DOHH2 (cell line): ENCODE measurements around the gene DNAH6.

Experiments
- H3F3A ChIP-seq: fragments of 200-600 bp; sonication (generic), shearing (Covaris generic); 2 replicates; pipeline ENCODE4 v1.6.0; 2016; ENCODE audit warnings: antibody characterized with exemption, mild to moderate bottlenecking; ENCODE audit not compliant: control insufficient read depth, insufficient read depth
- H3K27ac ChIP-seq: fragments of 200-600 bp; sonication (generic); 2 replicates; pipeline ENCODE4 v1.5.1; 2014; ENCODE audit warnings: low read depth, mild to moderate bottlenecking, low read length, moderate library complexity
- H3K27me3 ChIP-seq: fragments of 200-600 bp; sonication (generic); 2 replicates; pipeline ENCODE4 v1.6.1; 2014; ENCODE audit warnings: mild to moderate bottlenecking, low read length, mixed read lengths; ENCODE audit not compliant: control insufficient read depth
- H3K36me3 ChIP-seq: fragments of 200-600 bp; sonication (generic); 2 replicates; pipeline ENCODE4 v1.6.1; 2014; ENCODE audit warnings: mild to moderate bottlenecking, low read length, moderate library complexity, mixed read lengths; ENCODE audit not compliant: control insufficient read depth
- H3K4me1 ChIP-seq: fragments of 200-600 bp; sonication (generic); 2 replicates; pipeline ENCODE4 v1.6.1; 2014; ENCODE audit warnings: mild to moderate bottlenecking, low read length, mixed read lengths; ENCODE audit not compliant: control insufficient read depth
- H3K4me2 ChIP-seq: fragments of 200-600 bp; sonication (generic); 2 replicates; pipeline ENCODE4 v1.6.0; 2014; ENCODE audit warnings: mild to moderate bottlenecking, low read length, moderate library complexity
- H3K4me3 ChIP-seq: fragments of 200-600 bp; sonication (generic); 2 replicates; pipeline ENCODE4 v1.5.1; 2014; ENCODE audit warnings: mild to moderate bottlenecking, low read length, mixed read lengths
- H3K79me2 ChIP-seq: fragments of 200-600 bp; sonication (generic); 2 replicates; pipeline ENCODE4 v1.6.1; 2014; ENCODE audit warnings: mild to moderate bottlenecking, low read length, mixed read lengths; ENCODE audit not compliant: control insufficient read depth
- H3K9me2 ChIP-seq: fragments of 200-600 bp; sonication (generic); replicated peaks from 2 replicates; pipeline ENCODE4 v1.6.1; 2014; ENCODE audit warnings: mild to moderate bottlenecking, low read length, mixed read lengths; ENCODE audit not compliant: control insufficient read depth
- H3K9me3 ChIP-seq: fragments of 200-600 bp; sonication (generic); 2 replicates; pipeline ENCODE4 v1.6.1; 2014; ENCODE audit warnings: antibody characterized with exemption, low read length, mixed read lengths; ENCODE audit not compliant: control insufficient read depth, insufficient read depth
- H4K20me1 ChIP-seq: fragments of 200-600 bp; sonication (generic); 2 replicates; pipeline ENCODE4 v1.6.0; 2014; ENCODE audit warnings: low read depth, mild to moderate bottlenecking, antibody characterized with exemption, low read length, moderate library complexity; ENCODE audit not compliant: control insufficient read depth, insufficient read depth
- EZH2phosphoT487 ChIP-seq: fragments of 200-600 bp; sonication (generic); IDR thresholded peaks from 2 replicates; pipeline ENCODE4 v1.6.1; 2017; ENCODE audit warnings: borderline replicate concordance, mild to moderate bottlenecking, antibody characterized with exemption, low read length, moderate library complexity, mixed read lengths
- TF ChIP-seq, protein P1 (sequence below): fragments of 200-600 bp; sonication (generic); IDR thresholded peaks from one replicate; pipeline ENCODE4 v1.5.1; 2014; ENCODE audit warnings: antibody characterized with exemption, mild to moderate bottlenecking, low read depth, low read length; ENCODE audit not compliant: poor library complexity, severe bottlenecking

Gene DNAH6

DNA sequence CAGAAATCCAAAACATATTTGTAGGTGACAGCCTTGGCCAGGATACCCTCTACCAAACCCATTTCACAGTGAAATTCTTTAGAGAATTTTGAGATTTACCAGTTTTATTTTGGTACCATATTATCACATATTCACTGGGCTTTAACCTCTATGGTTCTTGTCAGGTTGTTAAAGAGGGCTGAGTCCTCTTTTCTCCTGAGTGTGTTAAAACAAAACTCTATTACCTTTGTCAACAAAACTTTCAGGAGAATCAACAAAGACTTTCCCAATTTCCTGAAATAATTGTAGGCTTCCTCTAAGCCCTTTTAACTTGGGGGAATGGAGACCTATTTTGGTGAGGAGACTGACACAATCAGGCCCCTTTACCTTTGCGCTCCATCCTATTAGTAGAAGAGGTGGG, 209.4 kb downstream of the DNAH6 start:
- Histone ChIP-seq H4K20me1 (no peaks in the 10 kb centered on the region), H3K27ac (no peak overlapping the region), H3K9me2 (no peaks in the 10 kb centered on the region), H3K79me2 (no peaks in the 10 kb centered on the region), H3K27me3 (no peaks in the 10 kb centered on the region), H3K4me2 (no peak overlapping the region), H3F3A (no peaks in the 10 kb centered on the region), H3K4me1 (no peaks in the 10 kb centered on the region), H3K9me3 (no peaks in the 10 kb centered on the region), H3K36me3 (no peaks in the 10 kb centered on the region), H3K4me3 (no peak overlapping the region)
- TF ChIP-seq, protein P1, sequence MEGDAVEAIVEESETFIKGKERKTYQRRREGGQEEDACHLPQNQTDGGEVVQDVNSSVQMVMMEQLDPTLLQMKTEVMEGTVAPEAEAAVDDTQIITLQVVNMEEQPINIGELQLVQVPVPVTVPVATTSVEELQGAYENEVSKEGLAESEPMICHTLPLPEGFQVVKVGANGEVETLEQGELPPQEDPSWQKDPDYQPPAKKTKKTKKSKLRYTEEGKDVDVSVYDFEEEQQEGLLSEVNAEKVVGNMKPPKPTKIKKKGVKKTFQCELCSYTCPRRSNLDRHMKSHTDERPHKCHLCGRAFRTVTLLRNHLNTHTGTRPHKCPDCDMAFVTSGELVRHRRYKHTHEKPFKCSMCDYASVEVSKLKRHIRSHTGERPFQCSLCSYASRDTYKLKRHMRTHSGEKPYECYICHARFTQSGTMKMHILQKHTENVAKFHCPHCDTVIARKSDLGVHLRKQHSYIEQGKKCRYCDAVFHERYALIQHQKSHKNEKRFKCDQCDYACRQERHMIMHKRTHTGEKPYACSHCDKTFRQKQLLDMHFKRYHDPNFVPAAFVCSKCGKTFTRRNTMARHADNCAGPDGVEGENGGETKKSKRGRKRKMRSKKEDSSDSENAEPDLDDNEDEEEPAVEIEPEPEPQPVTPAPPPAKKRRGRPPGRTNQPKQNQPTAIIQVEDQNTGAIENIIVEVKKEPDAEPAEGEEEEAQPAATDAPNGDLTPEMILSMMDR, result no peak
- TF ChIP-seq EZH2phosphoT487, result no peak

DNA sequence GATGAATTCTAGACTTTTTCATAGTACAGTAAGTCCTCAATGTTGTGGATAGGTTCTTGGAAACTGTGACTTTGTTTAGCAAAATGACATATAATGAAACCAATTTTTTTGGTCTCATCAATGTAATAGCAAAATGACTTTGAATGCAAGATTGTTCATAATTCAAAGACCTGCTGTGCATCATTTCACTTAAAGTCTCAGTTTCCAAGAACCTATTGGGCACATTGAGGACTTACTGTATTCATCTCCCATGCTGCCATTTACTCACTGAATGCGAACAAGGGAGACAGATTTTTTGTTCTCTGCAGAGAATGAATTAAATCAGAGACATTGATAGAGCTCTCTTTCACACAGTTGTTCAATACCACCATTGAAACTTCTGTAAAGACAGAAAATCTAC, 211.0 kb downstream of the DNAH6 start:
- H3F3A ChIP-seq, result no peaks in the 10 kb centered on the region
- TF ChIP-seq, protein P1, result no peak
- TF ChIP-seq EZH2phosphoT487, result no peak
- no peaks in the 10 kb centered on the region for H3K4me1 ChIP-seq
- H3K27me3 ChIP-seq, result no peaks in the 10 kb centered on the region
- H3K4me3 ChIP-seq, result no peak overlapping the region
- no peak overlapping the region for H3K4me2 ChIP-seq
- no peaks in the 10 kb centered on the region for H3K9me3 ChIP-seq
- H3K36me3 ChIP-seq, result no peaks in the 10 kb centered on the region
- H4K20me1 ChIP-seq, result no peaks in the 10 kb centered on the region
- H3K27ac ChIP-seq, result no peak overlapping the region
- no peaks in the 10 kb centered on the region for H3K79me2 ChIP-seq
- no peaks in the 10 kb centered on the region for H3K9me2 ChIP-seq

DNA sequence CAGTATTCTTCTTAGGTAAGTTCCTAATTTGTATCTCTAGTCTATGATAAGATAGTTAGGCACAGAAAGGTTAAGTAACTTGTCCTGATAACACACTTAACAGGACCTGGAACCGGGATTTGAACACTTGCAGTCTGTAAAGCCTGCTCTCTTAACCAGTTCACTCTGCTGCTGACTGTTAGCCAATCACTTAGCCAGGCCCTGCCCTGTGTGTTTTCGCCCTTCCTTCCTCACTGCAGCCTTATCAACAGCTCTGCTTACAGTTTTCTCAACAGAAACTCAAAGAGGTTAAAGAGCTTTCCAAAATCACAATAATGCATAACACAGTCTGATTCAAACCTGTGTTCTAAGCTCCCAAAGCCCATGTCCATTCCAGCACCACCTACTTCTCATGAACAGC, 212.9 kb downstream of the DNAH6 start:
- Histone ChIP-seq H3K4me3 (no peak overlapping the region), H3K4me2 (no peak overlapping the region), H3F3A (no peaks in the 10 kb centered on the region), H3K27me3 (no peaks in the 10 kb centered on the region), H3K9me2 (no peaks in the 10 kb centered on the region), H3K27ac (no peak overlapping the region), H3K9me3 (no peaks in the 10 kb centered on the region), H3K36me3 (no peaks in the 10 kb centered on the region), H4K20me1 (no peaks in the 10 kb centered on the region), H3K4me1 (no peaks in the 10 kb centered on the region), H3K79me2 (no peaks in the 10 kb centered on the region)
- no peak for TF ChIP-seq EZH2phosphoT487
- TF ChIP-seq, protein P1, result no peak

DNA sequence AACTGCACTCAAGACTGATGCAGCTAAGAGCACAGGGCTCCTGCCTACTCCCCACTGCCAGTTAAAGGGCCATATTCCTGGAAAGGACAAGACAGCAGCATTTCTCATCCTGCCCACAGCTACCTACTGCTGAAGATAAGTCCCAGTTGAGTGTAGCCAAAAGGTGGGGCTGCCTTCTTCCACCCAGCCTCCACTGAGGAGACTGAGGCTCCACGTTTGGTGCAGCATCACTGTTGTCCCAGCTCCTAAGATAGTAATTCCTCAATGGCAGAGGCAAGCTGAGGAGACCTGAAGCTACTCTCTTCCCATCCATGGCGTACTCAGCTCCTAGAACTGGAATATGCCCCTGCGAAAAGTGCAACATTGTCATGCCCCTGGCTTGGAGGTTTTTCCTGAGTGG, 214.9 kb downstream of the DNAH6 start:
- no peak overlapping the region for H3K27ac ChIP-seq
- H3K27me3 ChIP-seq, result no peaks in the 10 kb centered on the region
- H3K9me3 ChIP-seq, result no peaks in the 10 kb centered on the region
- no peak overlapping the region for H3K4me3 ChIP-seq
- H4K20me1 ChIP-seq, result no peaks in the 10 kb centered on the region
- no peaks in the 10 kb centered on the region for H3K79me2 ChIP-seq
- H3K36me3 ChIP-seq, result no peaks in the 10 kb centered on the region
- H3K4me1 ChIP-seq, result no peaks in the 10 kb centered on the region
- H3K4me2 ChIP-seq, result no peak overlapping the region
- no peaks in the 10 kb centered on the region for H3K9me2 ChIP-seq
- H3F3A ChIP-seq, result no peaks in the 10 kb centered on the region
- no peak for TF ChIP-seq EZH2phosphoT487
- TF ChIP-seq, protein P1, result no peak
